Endothelial cell of umbilical vein (primary cell): ENCODE measurements around the gene TMCC2. TPM values are rescaled to one million over a fixed set of nuclear protein-coding genes. Genes with fewer than 3 reads are reported as not detected.

ENCODE experiments used
- BruUV-seq: library from RNA; stranded (reverse); fragments of 400-500 nt; replicated peaks from 2 replicates; lab custom pipeline; 2021; lab: Mats Ljungman, UMichigan
- CTCF ChIA-PET: fragments of 300-600, 350-600 bp; sonication (Branson Sonifier 250); formaldehyde crosslinking; loops from one replicate; lab custom pipeline; 2021; ENCODE audit warnings: antibody characterized with exemption, inconsistent platforms; lab: Charles Lee
- POLR2A ChIA-PET: fragments of 300-600, 350-600 bp; sonication (Branson Sonifier 250); formaldehyde crosslinking; loops from one replicate; lab custom pipeline; 2021; ENCODE audit warnings: antibody characterized with exemption, inconsistent platforms; lab: Charles Lee
- DNase-seq: peaks from one replicate; pipeline ENCODE4 v3.0.0-alpha.2; 2011; ENCODE audit warnings: low read depth, low spot score
- FAIRE-seq: peaks from 2 replicates; lab custom pipeline; 2011; peaks lifted over from hg19 to GRCh38; lab: Jason Lieb, UNC
- H2AFZ ChIP-seq: 2 replicates; pipeline ENCODE4 v1.6.0; 2012; ENCODE audit warnings: low read depth, low read length, control low read depth, inconsistent platforms
- H3K27ac ChIP-seq: 2 replicates; pipeline ENCODE4 v1.5.1; 2011; ENCODE audit warnings: low read depth, mild to moderate bottlenecking, control low read depth, low read length, moderate library complexity; ENCODE audit not compliant: insufficient read depth
- H3K27me3 ChIP-seq, 2 experiments: 2 replicates each; pipeline versions ENCODE4 v1.6.0 to v1.6.1; 2011; ENCODE audit warnings: low read length in 2 of 2, mixed read lengths in 1 of 2; ENCODE audit not compliant: control insufficient read depth in 2 of 2, insufficient read depth in 2 of 2
- H3K36me3 ChIP-seq, 2 experiments: 2 replicates in 1 of 2; 3 replicates in 1 of 2; pipeline ENCODE4 v1.5.1; 2011; ENCODE audit warnings: low read length in 2 of 2, mild to moderate bottlenecking in 1 of 2, moderate library complexity in 1 of 2; ENCODE audit not compliant: control insufficient read depth in 2 of 2, insufficient read depth in 2 of 2; ENCODE audit errors: extremely low read depth in 1 of 2
- H3K4me1 ChIP-seq: 3 replicates; pipeline ENCODE4 v1.5.1; 2011; ENCODE audit warnings: mild to moderate bottlenecking, low read length; ENCODE audit not compliant: control insufficient read depth, insufficient read depth; ENCODE audit errors: extremely low read depth
- H3K4me2 ChIP-seq: 2 replicates; pipeline ENCODE4 v1.6.1; 2011; ENCODE audit warnings: low read length, control low read depth, mixed read lengths; ENCODE audit not compliant: insufficient read depth
- H3K4me3 ChIP-seq, 3 experiments: fragments of 200-600 bp in 1 of 3; sonication (generic), shearing (Covaris generic) in 1 of 3; replicated peaks in 1 of 3; 2 replicates each; pipeline ENCODE4 v1.5.1; 2011 to 2016; ENCODE audit warnings: control low read depth in 3 of 3, low read length in 3 of 3, mild to moderate bottlenecking in 2 of 3, inconsistent platforms in 1 of 3, low read depth in 1 of 3, moderate library complexity in 1 of 3; ENCODE audit not compliant: insufficient read depth in 1 of 3
- H3K79me2 ChIP-seq: 2 replicates; pipeline ENCODE4 v1.6.0; 2012; ENCODE audit warnings: low read length, inconsistent platforms; ENCODE audit not compliant: control insufficient read depth, insufficient read depth
- H3K9ac ChIP-seq: replicated peaks from 2 replicates; pipeline ENCODE3; 2011; ENCODE audit warnings: low read length, control low read depth; ENCODE audit not compliant: insufficient read depth; ENCODE audit errors: extremely low read depth
- H3K9me1 ChIP-seq: replicated peaks from 3 replicates; pipeline ENCODE4 v1.6.0; 2011; ENCODE audit warnings: mild to moderate bottlenecking, low read length; ENCODE audit not compliant: control insufficient read depth, insufficient read depth; ENCODE audit errors: extremely low read depth
- H3K9me3 ChIP-seq: replicated peaks from 2 replicates; pipeline ENCODE4 v1.5.1; 2012; ENCODE audit warnings: low read length, inconsistent platforms; ENCODE audit not compliant: control insufficient read depth, insufficient read depth
- H4K20me1 ChIP-seq: replicated peaks from 2 replicates; pipeline ENCODE3; 2011; ENCODE audit warnings: mild to moderate bottlenecking, low read length; ENCODE audit not compliant: control insufficient read depth, insufficient read depth; ENCODE audit errors: extremely low read depth
- EZH2 ChIP-seq: IDR thresholded peaks from 2 replicates; pipeline ENCODE4 v1.6.1; 2012; ENCODE audit warnings: borderline replicate concordance, low read depth, mild to moderate bottlenecking, moderate library complexity, low read length, inconsistent platforms; ENCODE audit not compliant: severe bottlenecking
- FOS ChIP-seq: IDR thresholded peaks from 2 replicates; pipeline ENCODE4 v1.6.1; 2011; ENCODE audit warnings: mild to moderate bottlenecking, low read length, moderate library complexity, borderline replicate concordance; ENCODE audit not compliant: insufficient read depth
- GATA2 ChIP-seq: IDR thresholded peaks from 2 replicates; pipeline ENCODE4 v1.7.0; 2011; ENCODE audit warnings: low read depth, mild to moderate bottlenecking, moderate library complexity, mixed read lengths, low read length; ENCODE audit not compliant: insufficient read length, insufficient read depth
- JUN ChIP-seq: IDR thresholded peaks from 2 replicates; pipeline ENCODE4 v1.6.1; 2011; ENCODE audit warnings: borderline replicate concordance, low read depth; ENCODE audit not compliant: insufficient read length, insufficient read depth
- MAX ChIP-seq: IDR thresholded peaks from 2 replicates; pipeline ENCODE4 v1.6.1; 2011; ENCODE audit not compliant: insufficient read depth, insufficient read length
- MYC ChIP-seq: IDR thresholded peaks from one replicate; pipeline ENCODE4 v1.6.1; 2011; ENCODE audit warnings: mild to moderate bottlenecking, low read depth, low read length
- POLR2A ChIP-seq: IDR thresholded peaks from 2 replicates; pipeline ENCODE4 v1.6.1; 2012; ENCODE audit warnings: low read depth, mild to moderate bottlenecking, control low read depth, low read length
- POLR2AphosphoS5 ChIP-seq: IDR thresholded peaks from 2 replicates; pipeline ENCODE4 v1.6.1; 2012; ENCODE audit warnings: low read depth, mild to moderate bottlenecking, control low read depth, low read length, moderate library complexity; ENCODE audit not compliant: insufficient read depth
- dilution Hi-C: fragments of 300-500 bp; cut with MboI; formaldehyde crosslinking; loops from one replicate; pipeline ENCODE4 v1.15.0; 2019; ENCODE audit warnings: low sequenced_read_pairs; ENCODE audit not compliant: extremely low pct_ligation_motif_present
- intact Hi-C: fragments of 100-400 bp; cut with micrococcal nuclease; formaldehyde crosslinking; loops from one replicate; pipeline ENCODE4 v1.10.0; 2022
- polyA plus RNA-seq, 4 experiments: library from polyadenylated mRNA; depleted of rRNA in 3 of 4; stranded (reverse) in 3 of 4; unstranded in 1 of 4; fragments of >200 nt; gene quantifications; 2 replicates each; pipeline versions ENCODE4 v1.2.1 to v1.2.3, GENCODE V29; 2011 to 2012; ENCODE audit warnings: missing spikeins in 1 of 4
- total RNA-seq: library from RNA; stranded (reverse); gene quantifications from 2 replicates; pipeline ENCODE4 v1.2.3, GENCODE V29; 2021
- TF ChIP-seq, protein P1 (sequence below), 2 donors: IDR thresholded peaks; 1 replicate in 1 of 2; 2 replicates in 1 of 2; pipeline ENCODE4 v1.5.1; 2011; ENCODE audit warnings: low read length in 2 of 2, mild to moderate bottlenecking in 2 of 2, moderate library complexity in 2 of 2, control low read depth in 1 of 2, inconsistent platforms in 1 of 2, low read depth in 1 of 2; ENCODE audit not compliant: insufficient read depth in 1 of 2; ENCODE audit errors: extremely low read depth in 1 of 2

The TMCC2 gene
- total and polyA plus RNA-seq, 2 donors (not counting 3 experiments of a cell fraction or from before 2014, with no cell fraction given): 2.0 to 2.1 TPM

DNA sequence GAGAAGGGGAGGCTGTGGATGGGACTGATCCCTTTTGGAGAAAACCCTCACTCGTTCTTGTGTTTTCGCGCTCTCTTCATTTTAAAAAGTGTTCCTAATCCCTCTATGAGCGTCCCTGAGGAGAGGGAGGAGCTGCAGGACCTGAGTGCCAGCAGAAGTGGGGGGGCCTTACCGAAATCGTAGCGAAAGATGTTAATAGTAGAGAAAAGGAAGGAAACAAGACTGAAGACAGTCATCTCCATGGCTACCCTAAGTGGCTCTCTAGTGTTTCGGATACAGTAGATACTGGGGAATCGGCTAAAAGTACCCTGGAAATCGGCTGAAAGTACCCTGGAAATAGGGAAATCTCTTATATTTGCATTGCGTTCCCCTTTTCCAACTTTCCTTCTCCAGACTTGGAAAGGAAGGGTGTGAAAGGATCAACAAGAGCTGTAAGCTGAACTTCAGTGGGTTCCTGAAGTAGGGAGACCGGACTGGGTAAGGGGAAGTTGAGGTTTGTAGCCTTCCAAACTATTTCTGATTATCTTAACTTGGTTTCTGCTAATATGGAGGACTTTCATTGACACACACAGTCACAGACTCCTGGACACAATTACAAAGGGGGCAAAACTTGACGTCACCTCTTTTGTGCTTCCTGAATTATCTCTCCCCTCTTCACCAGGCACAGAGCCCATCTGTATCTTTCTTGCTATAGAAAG, 15.8 kb upstream of the TMCC2 start:
- H3K27me3 ChIP-seq: peaks cover 12 to 15% of the 10 kb centered on the region in 2 experiments
- H3K36me3 ChIP-seq: no peaks in the 10 kb centered on the region
- no peak overlapping the region for H3K9ac ChIP-seq
- peak overlapping the region; percentile 74 for H3K4me2 ChIP-seq
- FAIRE-seq (no peak), DNase-seq (no peak)
- H3K4me1 ChIP-seq: peaks cover 7% of the 10 kb centered on the region
- H2AFZ ChIP-seq: peak overlapping the region; percentile 98
- H3K79me2 ChIP-seq: peaks cover 15% of the 10 kb centered on the region
- ChIA-PET CTCF (interaction anchor here (2.4 kb wide), 1 partner anchor 71 kb away, joined by 7 read pairs; no protein-coding TSS in a partner anchor), POLR2A (no interaction called here)
- TF ChIP-seq, protein P1, sequence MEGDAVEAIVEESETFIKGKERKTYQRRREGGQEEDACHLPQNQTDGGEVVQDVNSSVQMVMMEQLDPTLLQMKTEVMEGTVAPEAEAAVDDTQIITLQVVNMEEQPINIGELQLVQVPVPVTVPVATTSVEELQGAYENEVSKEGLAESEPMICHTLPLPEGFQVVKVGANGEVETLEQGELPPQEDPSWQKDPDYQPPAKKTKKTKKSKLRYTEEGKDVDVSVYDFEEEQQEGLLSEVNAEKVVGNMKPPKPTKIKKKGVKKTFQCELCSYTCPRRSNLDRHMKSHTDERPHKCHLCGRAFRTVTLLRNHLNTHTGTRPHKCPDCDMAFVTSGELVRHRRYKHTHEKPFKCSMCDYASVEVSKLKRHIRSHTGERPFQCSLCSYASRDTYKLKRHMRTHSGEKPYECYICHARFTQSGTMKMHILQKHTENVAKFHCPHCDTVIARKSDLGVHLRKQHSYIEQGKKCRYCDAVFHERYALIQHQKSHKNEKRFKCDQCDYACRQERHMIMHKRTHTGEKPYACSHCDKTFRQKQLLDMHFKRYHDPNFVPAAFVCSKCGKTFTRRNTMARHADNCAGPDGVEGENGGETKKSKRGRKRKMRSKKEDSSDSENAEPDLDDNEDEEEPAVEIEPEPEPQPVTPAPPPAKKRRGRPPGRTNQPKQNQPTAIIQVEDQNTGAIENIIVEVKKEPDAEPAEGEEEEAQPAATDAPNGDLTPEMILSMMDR (IDR thresholded peaks at IDR 0.05; ENCODE audit: extremely low read depth in 1 of 2, insufficient read depth in 1 of 2, low read depth in 1 of 2, low read length in 2 of 2): no peak
- TF ChIP-seq EZH2 (no peak), MYC (no peak), JUN (no peak), POLR2A (no peak), GATA2 (no peak), MAX (no peak), FOS (no peak), POLR2AphosphoS5 (no peak)
- peak overlapping the region in 2 of 3 experiments; percentile 81 to 90 for H3K4me3 ChIP-seq
- H3K27ac ChIP-seq: no peak overlapping the region
- dilution Hi-C loops: no loop called here
- no peaks in the 10 kb centered on the region for H3K9me3 ChIP-seq
- H3K9me1 ChIP-seq: no peaks in the 10 kb centered on the region
- H4K20me1 ChIP-seq: no peaks in the 10 kb centered on the region
- intact Hi-C loops: loop anchor here (1.0 to 2.0 kb wide), 5 partner anchors 15 to 90 kb away; partner anchors contain the start of gene TMCC2
- no TSS peak for BruUV-seq
